Stomach (tissue), 9 donors: ENCODE results near the gene KDM3B. TPM values are rescaled to one million over a fixed set of nuclear protein-coding genes. Genes with fewer than 3 reads are reported as not detected.
"Not testable (repeated sequence)": the region's sequence is repeated elsewhere in the genome, so short reads cannot be mapped to it uniquely, and the experiment has no call there.

ENCODE experiments used
- DNase-seq, 2 donors: peaks; one replicate each; pipeline versions ENCODE4 v3.0.0 to v3.0.0-alpha.2; 2013 to 2019
- H3K27ac ChIP-seq, 5 donors: fragments of 200-600 bp in 4 of 5; sonication (generic) in 4 of 5; one replicate each; pipeline ENCODE4 v1.5.1; 2013 to 2019; ENCODE audit warnings: mild to moderate bottlenecking in 1 of 5, moderate library complexity in 1 of 5
- H3K27me3 ChIP-seq, 3 donors: fragments of 200-600 bp; sonication (generic); one replicate each; pipeline ENCODE4 v1.5.1; 2017 to 2019; ENCODE audit warnings: mixed run types in 1 of 3
- H3K36me3 ChIP-seq, 4 donors: fragments of 200-600 bp; sonication (generic); 1 replicate in 3 of 4; 2 replicates in 1 of 4; pipeline ENCODE4 v1.5.1; 2016 to 2019
- H3K4me1 ChIP-seq, 4 donors: fragments of 200-600 bp; sonication (generic); one replicate each; pipeline ENCODE4 v1.5.1; 2016 to 2019
- H3K4me3 ChIP-seq, 4 donors: fragments of 200-600 bp; sonication (generic) in 3 of 4; one replicate each; pipeline ENCODE4 v1.5.1; 2016 to 2019; ENCODE audit warnings: mild to moderate bottlenecking in 1 of 4
- H3K9me3 ChIP-seq, 4 donors: fragments of 200-600 bp; sonication (generic); one replicate each; pipeline ENCODE4 v1.5.1; 2016 to 2019
- EP300 ChIP-seq: sonication (generic); formaldehyde crosslinking; IDR thresholded peaks from one replicate; pipeline ENCODE4 v1.6.1; 2017; ENCODE audit warnings: antibody characterized with exemption
- POLR2A ChIP-seq, 4 donors: fragments of 450-650 bp; IDR thresholded peaks; one replicate each; pipeline ENCODE4 v1.6.1; 2016; ENCODE audit warnings: antibody characterized with exemption in 4 of 4, control low read depth in 2 of 4, mild to moderate bottlenecking in 1 of 4, moderate library complexity in 1 of 4
- POLR2AphosphoS5 ChIP-seq, 3 donors: sonication (generic); formaldehyde crosslinking; IDR thresholded peaks; one replicate each; pipeline ENCODE4 v1.6.1; 2016; ENCODE audit warnings: antibody characterized with exemption in 3 of 3
- WGBS, 5 donors: extraction: QIAGEN DNeasy Blood & Tissue Kit in 3 of 5; methylation state at CpG; one replicate each; pipeline versions ENCODE4 v1.1.5 to v1.1.7; 2013 to 2018; 5-methylcytosine and 5-hydroxymethylcytosine counted together
- intact Hi-C: fragments of 100-400 bp; cut with DNase I; formaldehyde crosslinking; loops from one replicate; pipeline ENCODE4 v1.15.1; 2023; ENCODE audit warnings: low total_unique reads
- polyA plus RNA-seq, 3 donors: library from polyadenylated mRNA; stranded (reverse); fragments of 200-250 nt; gene quantifications; one replicate each; pipeline ENCODE4 v1.2.3, GENCODE V29; 2013
- total RNA-seq, 5 donors: library from RNA; depleted of rRNA; stranded (reverse); fragments of >200 nt; gene quantifications; one replicate each; pipeline versions ENCODE4 v1.1.0 to v1.2.3, GENCODE V29; 2014 to 2016
- TF ChIP-seq, protein P1 (sequence below), 7 experiments: fragments of 450-650 bp in 4 of 7; fragments of 200-600 bp in 3 of 7; sonication (generic) in 3 of 7; IDR thresholded peaks; one replicate each; pipeline ENCODE4 v1.5.1; 2016 to 2019; ENCODE audit warnings: antibody characterized with exemption in 7 of 7, control low read depth in 2 of 7, mild to moderate bottlenecking in 1 of 7
- donor health status: healthy with polysubstance abuse.
- donor health status: Bipolar disorder and iron deficiency.
- donor health status: healthy.

Gene KDM3B
- total and polyA plus RNA-seq, 8 donors, result 12.6 to 107 (median 51.0) TPM

DNA sequence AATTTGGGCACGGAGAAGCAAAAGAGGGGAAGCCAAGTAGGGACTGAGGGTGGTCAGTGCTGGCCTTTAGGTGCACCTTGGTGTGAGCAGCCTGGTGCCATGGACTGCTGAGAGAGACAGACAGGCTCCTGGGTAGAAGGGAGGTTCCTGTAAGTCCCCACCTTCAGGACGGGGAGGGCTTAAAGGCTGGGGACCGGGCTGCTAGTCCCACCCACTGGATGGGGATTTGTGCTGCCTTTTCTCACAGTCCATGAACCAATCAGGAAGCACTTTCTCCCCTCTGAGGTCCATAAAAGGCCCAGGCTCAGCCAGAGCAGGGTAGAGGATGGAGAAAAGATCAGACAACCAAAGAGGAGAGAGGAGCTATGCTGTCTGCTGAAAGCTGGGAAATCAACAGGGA is 36.1 kb upstream of the KDM3B start:
- WGBS, 5 donors, result 69 to 91% (median 88%) methylated on average over 3 of the region's 3 CpGs
- intact Hi-C loops, result no loop called here
- TF ChIP-seq POLR2AphosphoS5 (IDR thresholded peaks at IDR 0.05), result no peak
- TF ChIP-seq POLR2A (IDR thresholded peaks at IDR 0.05), result no peak
- Histone ChIP-seq H3K27ac (no peak overlapping the region), H3K36me3 (no peaks in the 10 kb centered on the region), H3K9me3 (no peaks in the 10 kb centered on the region), H3K4me1 (no peaks in the 10 kb centered on the region), H3K27me3 (no peaks in the 10 kb centered on the region), H3K4me3 (no peak overlapping the region)
- DNase-seq, result no peak

- H3K27me3 ChIP-seq, DNase-seq, H3K4me1 ChIP-seq, H3K36me3 ChIP-seq, H3K9me3 ChIP-seq, intact Hi-C loops, H3K27ac ChIP-seq, H3K4me3 ChIP-seq: not testable (repeated sequence)
- WGBS, 5 donors, result 75 to 85% (median 83%) methylated on average over 4 of the region's 4 CpGs
Measured at GRCh38 chr5:138318211-138318610, 34.3 kb upstream of the KDM3B start.

- Histone ChIP-seq H3K27ac (no peak overlapping the region), H3K9me3 (no peaks in the 10 kb centered on the region), H3K27me3 (no peaks in the 10 kb centered on the region), H3K36me3 (no peaks in the 10 kb centered on the region), H3K4me3 (peak overlapping the region; percentile 35 to 65 (median 54)), H3K4me1 (peaks cover 11 to 24% (median 16%) of the 10 kb centered on the region in 4 donors)
- intact Hi-C loops, result no loop called here
- no peak for DNase-seq
- TF ChIP-seq POLR2AphosphoS5 (IDR thresholded peaks at IDR 0.05), result no peak
- TF ChIP-seq, protein P1, sequence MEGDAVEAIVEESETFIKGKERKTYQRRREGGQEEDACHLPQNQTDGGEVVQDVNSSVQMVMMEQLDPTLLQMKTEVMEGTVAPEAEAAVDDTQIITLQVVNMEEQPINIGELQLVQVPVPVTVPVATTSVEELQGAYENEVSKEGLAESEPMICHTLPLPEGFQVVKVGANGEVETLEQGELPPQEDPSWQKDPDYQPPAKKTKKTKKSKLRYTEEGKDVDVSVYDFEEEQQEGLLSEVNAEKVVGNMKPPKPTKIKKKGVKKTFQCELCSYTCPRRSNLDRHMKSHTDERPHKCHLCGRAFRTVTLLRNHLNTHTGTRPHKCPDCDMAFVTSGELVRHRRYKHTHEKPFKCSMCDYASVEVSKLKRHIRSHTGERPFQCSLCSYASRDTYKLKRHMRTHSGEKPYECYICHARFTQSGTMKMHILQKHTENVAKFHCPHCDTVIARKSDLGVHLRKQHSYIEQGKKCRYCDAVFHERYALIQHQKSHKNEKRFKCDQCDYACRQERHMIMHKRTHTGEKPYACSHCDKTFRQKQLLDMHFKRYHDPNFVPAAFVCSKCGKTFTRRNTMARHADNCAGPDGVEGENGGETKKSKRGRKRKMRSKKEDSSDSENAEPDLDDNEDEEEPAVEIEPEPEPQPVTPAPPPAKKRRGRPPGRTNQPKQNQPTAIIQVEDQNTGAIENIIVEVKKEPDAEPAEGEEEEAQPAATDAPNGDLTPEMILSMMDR (IDR thresholded peaks at IDR 0.05), result no peak
- TF ChIP-seq POLR2A (IDR thresholded peaks at IDR 0.05), result no peak
- TF ChIP-seq EP300, result no peak
- WGBS, 5 donors, result 2 to 5% (median 4%) methylated on average over 9 to 12 of the region's 12 CpGs
Measured at GRCh38 chr5:138330813-138331448, 21.6 kb upstream of the KDM3B start.

DNA sequence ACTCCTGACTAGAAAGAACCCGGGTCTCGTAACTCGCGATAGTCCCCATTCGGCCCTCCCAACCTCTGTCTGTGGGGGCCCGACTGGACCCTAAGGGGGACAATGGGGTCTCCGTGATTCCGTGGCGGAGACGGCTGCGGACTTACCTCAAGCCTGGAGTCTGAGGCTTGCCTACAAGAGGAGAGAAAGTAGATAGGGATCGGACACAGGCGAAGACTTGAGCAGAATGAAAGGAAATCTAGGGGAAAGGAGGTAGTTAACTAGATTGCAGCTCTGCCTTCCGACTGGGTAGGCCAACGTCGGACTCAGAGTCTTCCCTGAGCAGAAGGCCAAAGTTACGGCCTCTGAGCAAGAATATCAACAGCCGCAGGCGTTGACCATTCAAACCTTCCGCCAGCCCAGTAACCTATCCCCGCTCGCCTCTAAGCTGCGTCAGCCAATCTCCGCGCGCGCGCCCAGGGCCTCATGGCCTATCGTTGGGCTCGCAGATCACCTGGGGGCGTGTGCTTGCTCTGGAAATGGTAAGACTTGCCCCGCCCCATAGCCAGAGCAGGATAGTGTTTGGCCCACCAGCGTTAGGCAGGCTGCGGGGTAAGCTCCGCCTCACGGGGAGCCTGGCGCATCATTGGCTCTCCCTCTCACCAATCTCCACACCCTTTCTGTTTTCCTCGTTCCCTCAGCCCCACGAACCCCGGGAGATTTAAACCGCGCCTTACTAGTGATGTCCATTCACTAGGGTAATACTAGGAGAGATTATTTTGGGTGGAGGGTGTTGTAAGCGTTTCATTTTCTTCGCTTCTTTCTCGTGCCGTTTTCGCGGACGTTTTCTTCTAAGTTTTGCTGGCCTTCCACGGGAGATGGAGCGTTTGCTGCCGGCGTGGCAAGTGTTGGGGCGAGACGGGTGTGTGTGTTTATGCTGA is 20.8 kb upstream of the KDM3B start, which contains the start of gene CDC25C:
Gene CDC25C (minus strand): TSS at position 356 of the 920 bp plus-strand sequence. CDS start 624 bp downstream, outside the sequence.
- H3K36me3 ChIP-seq, result no peaks in the 10 kb centered on the region
- 1% methylated on average over 52 to 55 of the region's 55 CpGs for WGBS, 5 donors
- peak within 1 kb of the TSS in 4 of 5 donors; percentile 33 to 57 (median 35) for H3K27ac ChIP-seq
- H3K27me3 ChIP-seq, result no peaks in the 10 kb centered on the region
- H3K4me1 ChIP-seq, result peaks cover 11 to 27% (median 17%) of the 10 kb centered on the region in 4 donors
- intact Hi-C loops, result no loop called here
- TF ChIP-seq, protein P1 (IDR thresholded peaks at IDR 0.05), result no peak
- peak in 2 of 3 donors; percentile 21 to 91 for TF ChIP-seq POLR2AphosphoS5 (IDR thresholded peaks at IDR 0.05)
- no peaks in the 10 kb centered on the region for H3K9me3 ChIP-seq
- DNase-seq, result peak; percentile 97 to 100
- H3K4me3 ChIP-seq, result peak within 1 kb of the TSS; percentile 35 to 65 (median 54)

GRCh38 chr5:138334867-138335447 is 17.5 kb upstream of the KDM3B start:
- 54 to 75% (median 64%) methylated on average over 3 of the region's 3 CpGs for WGBS, 5 donors
- Histone ChIP-seq H3K36me3 (no peaks in the 10 kb centered on the region), H3K9me3 (no peaks in the 10 kb centered on the region), H3K4me3 (no peak overlapping the region), H3K4me1 (peaks cover 22 to 49% (median 33%) of the 10 kb centered on the region in 4 donors), H3K27me3 (no peaks in the 10 kb centered on the region), H3K27ac (no peak overlapping the region)
- no peak for DNase-seq
- intact Hi-C loops, result no loop called here
- TF ChIP-seq POLR2AphosphoS5 (IDR thresholded peaks at IDR 0.05), result no peak
- TF ChIP-seq POLR2A (IDR thresholded peaks at IDR 0.05), result no peak
